ENCODE results near the gene CACNA1S. TPM values are rescaled to one million over a fixed set of nuclear protein-coding genes. Genes with fewer than 3 reads are reported as not detected.

The CACNA1S gene
- total and polyA plus RNA-seq, 12 donors: under 0.01 to 0.07 TPM; not detected in 10

GRCh38 chr1:201041011-201041410 lies 71.2 kb downstream of the CACNA1S start:
- TF ChIP-seq CTCF (IDR thresholded peaks at IDR 0.05) (no peak), POLR2A (IDR thresholded peaks at IDR 0.05) (no peak)
- Histone ChIP-seq H3K9me3 (replicated peaks in 1 of 3) (no peaks in the 10 kb centered on the region), H3K36me3 (replicated peaks in 1 of 2) (no peaks in the 10 kb centered on the region), H3K27ac (no peak overlapping the region), H3K27me3 (no peaks in the 10 kb centered on the region), H3K4me1 (replicated peaks in 1 of 2) (peaks cover 0 to 5% of the 10 kb centered on the region in 2 donors), H3K4me3 (no peak overlapping the region)
- intact Hi-C loops (cut with DNase I): loop anchor here in 1 of 2 donors (5.0 kb wide), 1 partner anchor 484 kb away; no protein-coding TSS in a partner anchor
- DNase-seq: no peak
- 82 to 92% (median 90%) methylated on average over 2 of the region's 2 CpGs; no CpG with 5 or more reads in 1 of the 4 donors for WGBS, 4 donors

- 81 to 87% (median 83%) methylated on average over 2 to 5 of the region's 5 CpGs for WGBS, 4 donors
- Histone ChIP-seq H3K27me3 (no peaks in the 10 kb centered on the region), H3K9me3 (replicated peaks in 1 of 3) (no peaks in the 10 kb centered on the region), H3K4me1 (replicated peaks in 1 of 2) (peaks cover 0 to 5% of the 10 kb centered on the region in 2 donors), H3K27ac (no peak overlapping the region), H3K4me3 (no peak overlapping the region), H3K36me3 (replicated peaks in 1 of 2) (no peaks in the 10 kb centered on the region)
- intact Hi-C loops (cut with DNase I): loop anchor here in 1 of 2 donors (5.0 kb wide), 1 partner anchor 483 kb away; no protein-coding TSS in a partner anchor
- no peak for DNase-seq
- TF ChIP-seq CTCF (IDR thresholded peaks at IDR 0.05) (no peak), POLR2A (IDR thresholded peaks at IDR 0.05) (no peak)
Observed at GRCh38 chr1:201039876-201040275, 72.3 kb downstream of the CACNA1S start.

- H3K36me3 ChIP-seq (replicated peaks in 1 of 2): no peaks in the 10 kb centered on the region
- no peak overlapping the region for H3K4me3 ChIP-seq
- no peak for DNase-seq
- H3K4me1 ChIP-seq (replicated peaks in 1 of 2): peaks cover 0 to 5% of the 10 kb centered on the region in 2 donors
- H3K9me3 ChIP-seq (replicated peaks in 1 of 3): no peaks in the 10 kb centered on the region
- intact Hi-C loops (cut with DNase I): no loop called here
- H3K27ac ChIP-seq: no peak overlapping the region
- no peak for TF ChIP-seq CTCF (IDR thresholded peaks at IDR 0.05)
- no peak for TF ChIP-seq POLR2A (IDR thresholded peaks at IDR 0.05)
- no peaks in the 10 kb centered on the region for H3K27me3 ChIP-seq
- 86 to 100% (median 93%) methylated on average over 1 to 2 of the region's 2 CpGs for WGBS, 4 donors
Observed at GRCh38 chr1:201039418-201039817, 72.8 kb downstream of the CACNA1S start.

DNA sequence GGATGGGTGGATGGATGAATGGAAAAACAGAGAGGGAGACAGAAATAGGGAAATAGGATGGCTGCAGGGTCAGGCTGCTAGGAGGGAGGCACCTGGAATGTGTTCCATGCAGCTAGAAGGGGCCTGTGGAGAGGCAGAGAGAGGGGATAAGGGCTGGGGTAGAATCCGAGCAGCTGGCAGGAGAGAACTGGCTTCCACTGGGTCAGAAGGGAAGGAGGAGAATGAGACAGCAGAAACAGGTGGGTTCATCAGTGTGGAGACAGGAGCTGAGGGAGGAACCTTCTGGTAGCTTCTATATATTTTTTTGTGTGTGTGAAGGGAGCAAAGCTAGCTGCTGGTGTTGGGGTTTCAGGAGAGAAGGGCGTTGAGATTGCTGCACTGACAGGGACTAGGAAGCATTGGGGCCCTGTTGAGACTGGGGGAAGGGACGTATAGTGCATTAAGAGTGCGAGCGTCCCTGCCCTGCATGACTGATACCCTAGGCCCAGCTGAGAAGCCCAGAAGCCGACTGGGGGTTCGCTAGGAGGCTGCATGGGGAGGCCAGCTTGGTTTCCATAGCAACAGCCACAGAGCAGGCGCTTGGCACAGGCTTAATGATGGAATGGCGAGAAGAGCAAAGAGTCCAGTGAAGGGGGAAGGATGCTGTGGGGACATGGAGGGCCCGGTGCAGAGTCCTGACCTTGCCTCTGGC lies 73.9 kb downstream of the CACNA1S start:
- 80 to 88% (median 85%) methylated on average over 10 of the region's 10 CpGs for WGBS, 4 donors
- intact Hi-C loops (cut with DNase I): no loop called here
- H3K27me3 ChIP-seq: no peaks in the 10 kb centered on the region
- no peak for TF ChIP-seq POLR2A (IDR thresholded peaks at IDR 0.05)
- TF ChIP-seq CTCF (IDR thresholded peaks at IDR 0.05): no peak
- no peak overlapping the region for H3K27ac ChIP-seq
- H3K4me1 ChIP-seq (replicated peaks in 1 of 2): peaks cover 0 to 5% of the 10 kb centered on the region in 2 donors
- no peak for DNase-seq
- H3K4me3 ChIP-seq: no peak overlapping the region
- no peaks in the 10 kb centered on the region for H3K9me3 ChIP-seq (replicated peaks in 1 of 3)
- no peaks in the 10 kb centered on the region for H3K36me3 ChIP-seq (replicated peaks in 1 of 2)
